ENCODE measurements around the gene ACTR3. TPM values are rescaled to one million over a fixed set of nuclear protein-coding genes. Genes with fewer than 3 reads are reported as not detected.
A peak's percentile ranks its signal among the peaks of the same experiment; 100 is the strongest.

Gene ACTR3
- total and polyA plus RNA-seq, 10 of the 15 experiments (the other 5 are each of a cell fraction or from before 2014, with no cell fraction given) = 79.1 to 616 (median 471) TPM

- TF ChIP-seq E4F1 (IDR thresholded peaks at IDR 0.05; ENCODE audit: borderline replicate concordance, partially characterized antibody) (no peak), DPF2 (IDR thresholded peaks at IDR 0.05) (peak; percentile 96), CREB1 (IDR thresholded peaks at IDR 0.05; ENCODE audit: low read depth) (peak; percentile 66; the same call in 1 of the 2 replicates), CHD1 (IDR thresholded peaks at IDR 0.05; ENCODE audit: low read depth, low read length) (no peak), RAD51 (IDR thresholded peaks at IDR 0.05) (no peak), JUNB (IDR thresholded peaks at IDR 0.05) (peak; percentile 90), STAT1 (conservative IDR thresholded peaks at IDR 0.05) (no peak), BCL3 (IDR thresholded peaks at IDR 0.05; ENCODE audit: borderline replicate concordance, insufficient read depth, low read depth, low read length, poor library complexity, severe bottlenecking) (peak; percentile 90), RELB (IDR thresholded peaks at IDR 0.05; ENCODE audit: low read depth) (peak; percentile 94), CHD2 (IDR thresholded peaks at IDR 0.05; ENCODE audit: borderline replicate concordance, low read depth, low read length) (peak; percentile 79), ZBED1 (IDR thresholded peaks at IDR 0.05; ENCODE audit: borderline replicate concordance) (peak; percentile 91), ATF7 (IDR thresholded peaks at IDR 0.05; ENCODE audit: low read depth) (peak; percentile 85), NFXL1 (IDR thresholded peaks at IDR 0.05; ENCODE audit: borderline replicate concordance) (no peak), REST (IDR thresholded peaks at IDR 0.05; ENCODE audit: low read depth, low read length) (no peak), EZH2 (IDR thresholded peaks at IDR 0.05; ENCODE audit: borderline replicate concordance, control insufficient read depth, low read depth, low read length) (no peak), IRF4 (IDR thresholded peaks at IDR 0.05; ENCODE audit: low read depth, low read length) (peak; percentile 93; the same call in 1 of the 2 replicates), TBL1XR1 (IDR thresholded peaks at IDR 0.05; ENCODE audit: low read depth, low read length) (peak; percentile 92), ZNF384 (IDR thresholded peaks at IDR 0.05; ENCODE audit: borderline replicate concordance, low read depth, low read length) (no peak), USF1 (IDR thresholded peaks at IDR 0.05; ENCODE audit: borderline replicate concordance, extremely low read length, insufficient read depth, low read depth, low read length) (no peak)
Observed at GRCh38 chr2:113886479-113887008, 3.3 kb upstream of the ACTR3 start (continued).
